DLD1 (cell line): ENCODE results near the gene SAMD1.

Experiments used
- in situ Hi-C: cut with HindIII; loops from 2 replicates; pipeline ENCODE4 v1.10.0; 2017; ENCODE audit warnings: low sequenced_read_pairs

Gene SAMD1

GRCh38 chr19:14090509-14091080, at the start of gene SAMD1:
Gene SAMD1 (minus strand): TSS chr19:14090751.
- in situ Hi-C loops, result loop anchor here (25.0 kb wide), 1 partner anchor 203 kb away; the partner anchor contains the start of gene NANOS3

GRCh38 chr19:14139944-14140343, 49.4 kb upstream of the SAMD1 start:
- in situ Hi-C loops, result no loop called here

GRCh38 chr19:14138576-14139265, 48.2 kb upstream of the SAMD1 start:
- in situ Hi-C loops, result no loop called here

- in situ Hi-C loops, result no loop called here
These were observed 46.1 kb upstream of the SAMD1 start, which contains the start of gene ASF1B for GRCh38 chr19:14136509-14137281. Gene ASF1B (minus strand): TSS chr19:14136589. CDS start chr19:14136456, 133 bp downstream.

GRCh38 chr19:14135985-14136508, 45.5 kb upstream of the SAMD1 start:
- in situ Hi-C loops, result no loop called here

GRCh38 chr19:14135355-14135754, 44.8 kb upstream of the SAMD1 start:
- in situ Hi-C loops, result no loop called here

- in situ Hi-C loops, result no loop called here
These were observed 37.5 kb upstream of the SAMD1 start for GRCh38 chr19:14127929-14128509.

GRCh38 chr19:14127176-14127575, 36.6 kb upstream of the SAMD1 start:
- in situ Hi-C loops, result no loop called here

- in situ Hi-C loops, result no loop called here
These were observed 32.4 kb upstream of the SAMD1 start for GRCh38 chr19:14122924-14123323.

GRCh38 chr19:14120497-14120780, 29.9 kb upstream of the SAMD1 start:
- in situ Hi-C loops, result no loop called here

GRCh38 chr19:14119644-14120496, 29.3 kb upstream of the SAMD1 start:
- in situ Hi-C loops, result no loop called here

GRCh38 chr19:14119146-14119545, 28.6 kb upstream of the SAMD1 start:
- in situ Hi-C loops, result no loop called here

GRCh38 chr19:14118165-14119051, 27.9 kb upstream of the SAMD1 start:
- in situ Hi-C loops, result no loop called here

- in situ Hi-C loops, result no loop called here
These were observed 27.2 kb upstream of the SAMD1 start, which contains the start of gene PRKACA for GRCh38 chr19:14117668-14118164. Gene PRKACA (minus strand): TSS chr19:14117762. CDS start chr19:14117547, 215 bp downstream.

GRCh38 chr19:14116918-14117578, 26.5 kb upstream of the SAMD1 start:
- in situ Hi-C loops, result no loop called here

GRCh38 chr19:14116525-14116917, 26.0 kb upstream of the SAMD1 start:
- in situ Hi-C loops, result no loop called here

GRCh38 chr19:14115756-14116155, 25.2 kb upstream of the SAMD1 start:
- in situ Hi-C loops, result no loop called here

GRCh38 chr19:14114854-14115253, 24.3 kb upstream of the SAMD1 start:
- in situ Hi-C loops, result no loop called here

- in situ Hi-C loops, result no loop called here
These were observed 23.9 kb upstream of the SAMD1 start for GRCh38 chr19:14114439-14114838.
